WTC11 (cell line): ENCODE results near the gene SYT1.
A peak's percentile ranks its signal among the peaks of the same experiment; 100 is the strongest.

Experiments used
- ATF3 ChIP-seq: sonication (generic); formaldehyde crosslinking; conservative IDR thresholded peaks from 2 replicates; pipeline ENCODE4 v1.8.1; 2022; ENCODE audit warnings: mild to moderate bottlenecking, missing genetic modification reagents
- CTCF ChIP-seq: fragments of 200-600 bp; IDR thresholded peaks from 2 replicates; pipeline ENCODE4 v1.8.0; 2022; ENCODE audit warnings: antibody characterized with exemption
- E2F1 ChIP-seq: sonication (generic); formaldehyde crosslinking; IDR thresholded peaks from 2 replicates; pipeline ENCODE4 v1.8.0; 2022; ENCODE audit warnings: mild to moderate bottlenecking, missing genetic modification reagents
- GRHL2 ChIP-seq: fragments of 250-450 bp; sonication (Bioruptor Pico); IDR thresholded peaks from 2 replicates; pipeline ENCODE4 v1.8.0; 2022; ENCODE audit warnings: mild to moderate bottlenecking, moderate library complexity; ENCODE audit not compliant: insufficient replicate concordance, severe bottlenecking
- IRF1 ChIP-seq: sonication (generic); formaldehyde crosslinking; IDR thresholded peaks from 2 replicates; pipeline ENCODE4 v1.8.0; 2023; ENCODE audit warnings: missing genetic modification reagents
- JUN ChIP-seq: sonication (generic); formaldehyde crosslinking; IDR thresholded peaks from 2 replicates; pipeline ENCODE4 v1.8.0; 2023; ENCODE audit warnings: mild to moderate bottlenecking, missing genetic modification reagents
- MAX ChIP-seq: sonication (generic); formaldehyde crosslinking; IDR thresholded peaks from 2 replicates; pipeline ENCODE4 v1.8.0; 2022; ENCODE audit warnings: mild to moderate bottlenecking, missing genetic modification reagents
- SMAD4 ChIP-seq: sonication (generic); formaldehyde crosslinking; IDR thresholded peaks from 2 replicates; pipeline ENCODE4 v1.8.0; 2022; ENCODE audit warnings: mild to moderate bottlenecking, missing genetic modification reagents
- USF1 ChIP-seq: sonication (generic); formaldehyde crosslinking; IDR thresholded peaks from 2 replicates; pipeline ENCODE4 v1.8.0; 2022; ENCODE audit warnings: mild to moderate bottlenecking, missing genetic modification reagents
- USF2 ChIP-seq: sonication (generic); formaldehyde crosslinking; IDR thresholded peaks from 2 replicates; pipeline ENCODE4 v1.8.1; 2023; ENCODE audit warnings: mild to moderate bottlenecking, missing genetic modification reagents, moderate library complexity
- ZNF219 ChIP-seq: sonication (generic); formaldehyde crosslinking; IDR thresholded peaks from 2 replicates; pipeline ENCODE4 v1.8.0; 2023; ENCODE audit warnings: missing genetic modification reagents, mild to moderate bottlenecking, borderline replicate concordance
- ZNF425 ChIP-seq: fragments of 250-450 bp; sonication (Bioruptor Pico); conservative IDR thresholded peaks from 2 replicates; pipeline ENCODE4 v1.9.0; 2021; ENCODE audit warnings: mild to moderate bottlenecking
- ZNF512 ChIP-seq: sonication (generic); formaldehyde crosslinking; IDR thresholded peaks from 2 replicates; pipeline ENCODE4 v1.8.1; 2022; ENCODE audit warnings: missing genetic modification reagents, borderline replicate concordance

GRCh38 chr12:79415746-79416435, 551.3 kb downstream of the SYT1 start:
- no peak for TF ChIP-seq MAX (CRISPR knock-in tag)
- peak; percentile 80 for TF ChIP-seq USF1
- no peak for TF ChIP-seq SMAD4
- TF ChIP-seq ATF3 (CRISPR knock-in tag) = no peak
- no peak for TF ChIP-seq CTCF
- no peak for TF ChIP-seq ZNF425
- TF ChIP-seq ZNF512 (CRISPR knock-in tag) = no peak
- no peak for TF ChIP-seq GRHL2
- TF ChIP-seq JUN (CRISPR knock-in tag) = no peak
- TF ChIP-seq USF2 = peak; percentile 83
- TF ChIP-seq E2F1 (CRISPR knock-in tag) = no peak
- TF ChIP-seq IRF1 (CRISPR knock-in tag) = no peak
- no peak for TF ChIP-seq ZNF219 (CRISPR knock-in tag)
